Right renal cortex interstitium (tissue), 3 donors: Measurements from ENCODE around the gene STAMBP. TPM values are rescaled to one million over a fixed set of nuclear protein-coding genes. Genes with fewer than 3 reads are reported as not detected.
"Not testable (repeated sequence)": the region's sequence is repeated elsewhere in the genome, so short reads cannot be mapped to it uniquely, and the experiment has no call there.

ENCODE experiments used
- DNase-seq, 3 donors: peaks; one replicate each; pipeline ENCODE4 v3.0.0-alpha.2; 2013; ENCODE audit warnings: low read depth in 3 of 3, low spot score in 2 of 3
- polyA plus RNA-seq, 3 donors: library from polyadenylated mRNA; unstranded; fragments of 120-200 nt; gene quantifications; one replicate each; pipeline ENCODE4 v1.2.1, GENCODE V29; 2013; ENCODE audit not compliant: insufficient read length in 3 of 3

STAMBP gene
- polyA plus RNA-seq, 3 donors = 62.4 to 69.3 (median 64.2) TPM

GRCh38 chr2:73885406-73885805, 56.6 kb downstream of the STAMBP start:
- DNase-seq = no peak

- no peak for DNase-seq
These were observed 57.6 kb downstream of the STAMBP start for GRCh38 chr2:73886357-73886756.

GRCh38 chr2:73887596-73888353, 59.0 kb downstream of the STAMBP start:
- not testable (repeated sequence) for DNase-seq

- no peak for DNase-seq
These were observed 59.6 kb downstream of the STAMBP start for GRCh38 chr2:73888388-73888787.

GRCh38 chr2:73889206-73889605, 60.4 kb downstream of the STAMBP start:
- no peak for DNase-seq

GRCh38 chr2:73890301-73891092, 61.7 kb downstream of the STAMBP start:
- DNase-seq = no peak

- DNase-seq = no peak
These were observed 62.6 kb downstream of the STAMBP start for GRCh38 chr2:73891276-73891901.

- no peak for DNase-seq
These were observed 64.0 kb downstream of the STAMBP start, which contains the start of gene ACTG2 for GRCh38 chr2:73892631-73893329. ACTG2 (plus strand) TSS chr2:73893008; CDS start chr2:73901312, 8,304 bp downstream.

GRCh38 chr2:73893764-73894474, 65.2 kb downstream of the STAMBP start:
- DNase-seq = no peak

- DNase-seq = no peak
These were observed 65.7 kb downstream of the STAMBP start for GRCh38 chr2:73894475-73894850.

- no peak for DNase-seq
These were observed 66.1 kb downstream of the STAMBP start for GRCh38 chr2:73894877-73895276.

GRCh38 chr2:73895473-73895872, 66.7 kb downstream of the STAMBP start:
- no peak for DNase-seq

- no peak for DNase-seq
These were observed 67.8 kb downstream of the STAMBP start for GRCh38 chr2:73896362-73897239.

GRCh38 chr2:73897240-73897583, 68.5 kb downstream of the STAMBP start:
- DNase-seq = no peak

GRCh38 chr2:73897934-73898333, 69.2 kb downstream of the STAMBP start:
- DNase-seq = no peak

- no peak for DNase-seq
These were observed 71.1 kb downstream of the STAMBP start for GRCh38 chr2:73899801-73900336.

- no peak for DNase-seq
These were observed 72.4 kb downstream of the STAMBP start for GRCh38 chr2:73901143-73901542.

GRCh38 chr2:73902284-73902683, 73.5 kb downstream of the STAMBP start:
- no peak for DNase-seq

- DNase-seq = no peak
These were observed 74.6 kb downstream of the STAMBP start for GRCh38 chr2:73903313-73903712.
